ENCODE results near the gene JOSD1. TPM values are rescaled to one million over a fixed set of nuclear protein-coding genes. Genes with fewer than 3 reads are reported as not detected.

The JOSD1 gene
- total and polyA plus RNA-seq, 2 experiments from 2014 or later, result 18.6 to 104 TPM

GRCh38 chr22:38710866-38711265 lies 10.1 kb upstream of the JOSD1 start:
- Histone ChIP-seq H3K27me3 (no peaks in the 10 kb centered on the region), H3K79me2 (peaks cover 96% of the 10 kb centered on the region), H3K4me3 (no peak overlapping the region), H3K36me3 (replicated peaks; ENCODE audit: insufficient read depth, low read depth) (no peaks in the 10 kb centered on the region), H4K20me1 (ENCODE audit: insufficient read depth, poor library complexity, severe bottlenecking) (peaks cover 90% of the 10 kb centered on the region), H3K9me3 (ENCODE audit: low read depth) (no peaks in the 10 kb centered on the region), H2AFZ (no peak overlapping the region), H3K9me2 (replicated peaks; ENCODE audit: insufficient read depth) (no peaks in the 10 kb centered on the region), H3K27ac (no peak overlapping the region), H3K4me2 (no peak overlapping the region), H3K4me1 (ENCODE audit: insufficient read depth) (peaks cover 12% of the 10 kb centered on the region)
- TF ChIP-seq EZH2 (IDR thresholded peaks at IDR 0.05; ENCODE audit: borderline replicate concordance) (no peak), EZH2phosphoT487 (IDR thresholded peaks at IDR 0.05; ENCODE audit: low read depth, severe bottlenecking, unreplicated experiment) (no peak), CTCF (IDR thresholded peaks at IDR 0.05; ENCODE audit: poor library complexity) (no peak)
- DNase-seq (ENCODE audit: low spot score), result no peak
- 90% methylated on average over 3 of the region's 3 CpGs for WGBS (ENCODE audit: low lambda C conversion rate, missing lambda C conversion rate)

- Histone ChIP-seq H4K20me1 (ENCODE audit: insufficient read depth, poor library complexity, severe bottlenecking) (peaks cover 86% of the 10 kb centered on the region), H3K9me2 (replicated peaks; ENCODE audit: insufficient read depth) (no peaks in the 10 kb centered on the region), H3K36me3 (replicated peaks; ENCODE audit: insufficient read depth, low read depth) (no peaks in the 10 kb centered on the region), H3K79me2 (peaks cover 91% of the 10 kb centered on the region), H3K4me2 (no peak overlapping the region), H3K27me3 (no peaks in the 10 kb centered on the region), H3K9me3 (ENCODE audit: low read depth) (no peaks in the 10 kb centered on the region), H3K27ac (no peak overlapping the region), H2AFZ (no peak overlapping the region), H3K4me1 (ENCODE audit: insufficient read depth) (peaks cover 12% of the 10 kb centered on the region), H3K4me3 (no peak overlapping the region)
- no peak for DNase-seq (ENCODE audit: low spot score)
- 93% methylated on average over 3 of the region's 3 CpGs for WGBS (ENCODE audit: low lambda C conversion rate, missing lambda C conversion rate)
- no peak for TF ChIP-seq EZH2phosphoT487 (IDR thresholded peaks at IDR 0.05; ENCODE audit: low read depth, severe bottlenecking, unreplicated experiment)
- TF ChIP-seq CTCF (IDR thresholded peaks at IDR 0.05; ENCODE audit: poor library complexity), result no peak
- TF ChIP-seq EZH2 (IDR thresholded peaks at IDR 0.05; ENCODE audit: borderline replicate concordance), result no peak
Measured at GRCh38 chr22:38710351-38710750, 9.6 kb upstream of the JOSD1 start.

DNA sequence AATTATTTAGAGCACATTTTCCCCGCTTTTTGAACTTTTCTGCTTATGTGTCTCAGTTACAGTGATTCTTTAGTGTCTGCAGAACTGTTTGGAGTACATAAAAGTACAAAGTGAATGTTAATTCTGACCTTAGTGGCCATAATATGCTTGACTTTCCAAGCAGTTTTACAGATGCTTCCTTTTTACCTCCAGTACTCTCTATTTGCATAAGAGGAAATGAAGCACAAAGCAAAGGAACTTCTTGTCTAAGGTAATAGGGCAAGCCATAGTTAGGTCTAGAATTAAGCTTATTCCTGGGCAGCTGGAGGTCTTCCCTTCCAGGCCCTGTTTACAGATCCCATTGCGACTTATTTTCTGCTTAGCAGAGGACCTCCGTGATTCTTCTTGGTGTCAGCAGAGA lies 8.6 kb upstream of the JOSD1 start:
- H3K4me3 ChIP-seq, result no peak overlapping the region
- H3K9me3 ChIP-seq (ENCODE audit: low read depth), result no peaks in the 10 kb centered on the region
- 88% methylated on average over 3 of the region's 3 CpGs for WGBS (ENCODE audit: low lambda C conversion rate, missing lambda C conversion rate)
- H4K20me1 ChIP-seq (ENCODE audit: insufficient read depth, poor library complexity, severe bottlenecking), result peaks cover 76% of the 10 kb centered on the region
- H3K36me3 ChIP-seq (replicated peaks; ENCODE audit: insufficient read depth, low read depth), result no peaks in the 10 kb centered on the region
- H3K4me1 ChIP-seq (ENCODE audit: insufficient read depth), result peaks cover 18% of the 10 kb centered on the region
- H3K9me2 ChIP-seq (replicated peaks; ENCODE audit: insufficient read depth), result no peaks in the 10 kb centered on the region
- TF ChIP-seq EZH2 (IDR thresholded peaks at IDR 0.05; ENCODE audit: borderline replicate concordance) (no peak), CTCF (IDR thresholded peaks at IDR 0.05; ENCODE audit: poor library complexity) (no peak), EZH2phosphoT487 (IDR thresholded peaks at IDR 0.05; ENCODE audit: low read depth, severe bottlenecking, unreplicated experiment) (no peak)
- H3K27ac ChIP-seq, result no peak overlapping the region
- peaks cover 80% of the 10 kb centered on the region for H3K79me2 ChIP-seq
- no peaks in the 10 kb centered on the region for H3K27me3 ChIP-seq
- no peak overlapping the region for H3K4me2 ChIP-seq
- no peak for DNase-seq (ENCODE audit: low spot score)
- H2AFZ ChIP-seq, result no peak overlapping the region

DNA sequence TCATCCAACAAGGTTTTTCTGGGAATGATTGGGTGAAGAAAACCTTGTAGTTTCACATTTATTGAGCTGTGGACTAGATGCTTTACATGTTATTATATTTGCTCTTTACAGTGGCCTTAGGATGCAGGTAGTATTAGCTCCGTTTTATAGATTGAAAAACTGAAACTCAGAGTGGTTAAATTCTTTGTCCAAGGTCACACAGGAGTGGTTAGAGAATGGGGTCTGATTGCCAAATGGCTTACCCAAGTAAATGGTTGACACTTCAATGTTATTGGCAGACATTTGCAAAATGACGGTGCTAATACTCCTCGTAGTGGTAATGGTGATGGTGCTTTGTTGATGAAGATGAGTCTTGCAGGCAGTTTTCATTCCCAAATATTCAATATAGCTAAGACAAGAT lies 7.2 kb upstream of the JOSD1 start:
- peaks cover 67% of the 10 kb centered on the region for H3K79me2 ChIP-seq
- no peak overlapping the region for H2AFZ ChIP-seq
- TF ChIP-seq EZH2 (IDR thresholded peaks at IDR 0.05; ENCODE audit: borderline replicate concordance) (no peak), CTCF (IDR thresholded peaks at IDR 0.05; ENCODE audit: poor library complexity) (no peak), EZH2phosphoT487 (IDR thresholded peaks at IDR 0.05; ENCODE audit: low read depth, severe bottlenecking, unreplicated experiment) (no peak)
- 88% methylated on average over 3 of the region's 3 CpGs for WGBS (ENCODE audit: low lambda C conversion rate, missing lambda C conversion rate)
- H3K9me2 ChIP-seq (replicated peaks; ENCODE audit: insufficient read depth), result no peaks in the 10 kb centered on the region
- no peaks in the 10 kb centered on the region for H3K9me3 ChIP-seq (ENCODE audit: low read depth)
- peaks cover 64% of the 10 kb centered on the region for H4K20me1 ChIP-seq (ENCODE audit: insufficient read depth, poor library complexity, severe bottlenecking)
- no peak overlapping the region for H3K4me3 ChIP-seq
- no peaks in the 10 kb centered on the region for H3K36me3 ChIP-seq (replicated peaks; ENCODE audit: insufficient read depth, low read depth)
- no peak for DNase-seq (ENCODE audit: low spot score)
- peak overlapping the region; percentile 45 for H3K27ac ChIP-seq
- H3K4me1 ChIP-seq (ENCODE audit: insufficient read depth), result peaks cover 18% of the 10 kb centered on the region
- no peaks in the 10 kb centered on the region for H3K27me3 ChIP-seq
- peak overlapping the region; percentile 90 for H3K4me2 ChIP-seq
